ENCODE data around the gene CNTRL. TPM values are rescaled to one million over a fixed set of nuclear protein-coding genes. Genes with fewer than 3 reads are reported as not detected.
"Not testable (repeated sequence)": the region's sequence is repeated elsewhere in the genome, so short reads cannot be mapped to it uniquely, and the experiment has no call there.

CNTRL gene
- total RNA-seq (2022) = 11.6 and 18.9 TPM in 2 replicates
- percentile 65 among the genes with signal in this experiment for Bru-seq, nascent RNA
- BruChase-seq, experiment 1, labeled RNA remaining after a 6-hour chase = percentile 50 among the genes with signal in this experiment
- BruChase-seq, experiment 2, labeled RNA remaining after a 2-hour chase = percentile 59 among the genes with signal in this experiment
- long read RNA-seq, full-length matches to known transcripts = 1 of 14 reads
- long read RNA-seq, partial matches to known transcripts = 3 of 14 reads
- long read RNA-seq, other reads (novel, unspliced or antisense) = 10 of 14 reads

DNA sequence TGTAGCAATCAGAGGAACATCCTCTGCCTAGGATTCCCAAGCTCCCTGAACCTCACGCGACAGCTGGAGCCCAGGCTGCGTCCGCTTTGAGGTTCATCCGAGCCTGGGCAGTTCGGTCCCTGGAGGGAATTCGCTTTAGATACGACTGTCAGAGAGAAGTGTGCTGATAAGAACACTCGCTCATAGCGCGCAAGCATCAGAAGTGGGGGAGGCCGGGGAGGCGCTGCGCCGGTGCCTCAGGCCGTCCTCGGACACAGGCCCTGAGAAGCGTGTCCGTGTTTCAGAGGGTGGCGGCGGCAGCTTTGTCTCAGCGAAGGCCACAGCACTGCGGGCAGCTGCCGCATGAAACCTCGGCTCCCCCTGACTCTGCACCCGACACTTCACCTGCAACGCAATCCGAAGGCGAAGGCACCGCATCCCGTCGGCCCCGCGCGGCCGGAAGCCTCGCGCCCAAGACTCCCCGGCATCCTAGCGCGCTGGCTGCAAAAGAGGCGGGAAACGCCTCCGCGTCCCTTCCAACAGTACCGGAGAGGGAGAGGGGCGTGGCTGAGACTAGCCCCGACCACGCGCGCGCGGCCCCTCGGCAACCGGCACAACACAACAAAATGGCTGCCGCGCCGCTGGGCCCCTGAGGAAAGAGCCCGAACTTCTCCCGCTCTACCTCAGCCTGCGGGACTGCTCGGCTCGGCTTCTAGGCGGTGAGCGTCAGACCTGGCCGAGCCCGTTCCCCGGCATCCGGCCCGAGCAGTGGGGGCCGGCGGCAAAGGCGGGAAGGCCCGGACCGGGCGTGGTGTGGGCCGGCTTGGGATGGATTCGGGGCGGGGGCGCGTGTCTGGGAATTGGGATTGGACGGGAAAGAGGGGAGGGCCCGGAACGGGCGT is at the start of gene CNTRL:
Gene CNTRL, plus strand, starts transcription at position 586 of the 881 bp plus-strand sequence. CDS start 13,372 bp downstream, outside the sequence.
- ChIA-PET POLR2A (interaction anchor here (0.5 to 3.7 kb wide), 10 partner anchors 8 to 296 kb away, joined by 3 to 26 read pairs (median 3); partner anchors contain the start of gene RAB14), CTCF (interaction anchor here (0.6 to 1.7 kb wide), 4 partner anchors 15 to 89 kb away, joined by 3 to 10 read pairs (median 4); no protein-coding TSS in a partner anchor)
- no peaks in the 10 kb centered on the region for H3K27me3 Mint-ChIP-seq (ENCODE audit: insufficient read depth, unreplicated experiment)
- intact Hi-C loops (cut with micrococcal nuclease) = loop anchor here (2.0 to 5.0 kb wide), 2 partner anchors 46 to 128 kb away; partner anchors contain the start of gene RAB14
- H3K36me3 Mint-ChIP-seq (ENCODE audit: insufficient read depth, unreplicated experiment) = no peaks in the 10 kb centered on the region
- no peaks in the 10 kb centered on the region for H3K9me3 Mint-ChIP-seq (ENCODE audit: unreplicated experiment)
- TF ChIP-seq CTCF (IDR thresholded peaks at IDR 0.05; ENCODE audit: unreplicated experiment) = no peak
- DNase-seq (ENCODE audit: unreplicated experiment) = peak; percentile 92
- BruUV-seq (replicated peaks) = TSS peak; percentile 68
- H3K4me3 Mint-ChIP-seq (ENCODE audit: unreplicated experiment) = peak within 1 kb of the TSS; percentile 92
- H3K4me1 Mint-ChIP-seq (ENCODE audit: insufficient read depth, unreplicated experiment) = peaks cover 22% of the 10 kb centered on the region
- H3K27ac Mint-ChIP-seq (ENCODE audit: low read depth, unreplicated experiment) = peak within 1 kb of the TSS; percentile 91

- no TSS peak for BruUV-seq (replicated peaks)
- peaks cover 6% of the 10 kb centered on the region for H3K36me3 Mint-ChIP-seq (ENCODE audit: insufficient read depth, unreplicated experiment)
- no peak overlapping the region for H3K4me3 Mint-ChIP-seq (ENCODE audit: unreplicated experiment)
- H3K4me1 Mint-ChIP-seq (ENCODE audit: insufficient read depth, unreplicated experiment) = no peaks in the 10 kb centered on the region
- CTCF ChIA-PET = no interaction called here
- no peaks in the 10 kb centered on the region for H3K27me3 Mint-ChIP-seq (ENCODE audit: insufficient read depth, unreplicated experiment)
- POLR2A ChIA-PET = no interaction called here
- no peak overlapping the region for H3K27ac Mint-ChIP-seq (ENCODE audit: low read depth, unreplicated experiment)
- TF ChIP-seq CTCF (IDR thresholded peaks at IDR 0.05; ENCODE audit: unreplicated experiment) = no peak
- no peak for DNase-seq (ENCODE audit: unreplicated experiment)
- H3K9me3 Mint-ChIP-seq (ENCODE audit: unreplicated experiment) = no peaks in the 10 kb centered on the region
- intact Hi-C loops (cut with micrococcal nuclease) = no loop called here
Measured at GRCh38 chr9:121026260-121026691, 48.5 kb upstream of the CNTRL start.

GRCh38 chr9:121026768-121027167 is 48.0 kb upstream of the CNTRL start:
- H3K4me1 Mint-ChIP-seq (ENCODE audit: insufficient read depth, unreplicated experiment) = no peaks in the 10 kb centered on the region
- no peaks in the 10 kb centered on the region for H3K27me3 Mint-ChIP-seq (ENCODE audit: insufficient read depth, unreplicated experiment)
- no peak overlapping the region for H3K27ac Mint-ChIP-seq (ENCODE audit: low read depth, unreplicated experiment)
- no TSS peak for BruUV-seq (replicated peaks)
- intact Hi-C loops (cut with micrococcal nuclease) = no loop called here
- POLR2A ChIA-PET = no interaction called here
- DNase-seq (ENCODE audit: unreplicated experiment) = no peak
- H3K9me3 Mint-ChIP-seq (ENCODE audit: unreplicated experiment) = no peaks in the 10 kb centered on the region
- H3K4me3 Mint-ChIP-seq (ENCODE audit: unreplicated experiment) = no peak overlapping the region
- TF ChIP-seq CTCF (IDR thresholded peaks at IDR 0.05; ENCODE audit: unreplicated experiment) = no peak
- CTCF ChIA-PET = no interaction called here
- H3K36me3 Mint-ChIP-seq (ENCODE audit: insufficient read depth, unreplicated experiment) = peaks cover 6% of the 10 kb centered on the region

- DNase-seq (ENCODE audit: unreplicated experiment); H3K27ac Mint-ChIP-seq (ENCODE audit: low read depth, unreplicated experiment); H3K4me1 Mint-ChIP-seq (ENCODE audit: insufficient read depth, unreplicated experiment); H3K36me3 Mint-ChIP-seq (ENCODE audit: insufficient read depth, unreplicated experiment); H3K27me3 Mint-ChIP-seq (ENCODE audit: insufficient read depth, unreplicated experiment); intact Hi-C loops (cut with micrococcal nuclease); H3K4me3 Mint-ChIP-seq (ENCODE audit: unreplicated experiment); POLR2A ChIA-PET; H3K9me3 Mint-ChIP-seq (ENCODE audit: unreplicated experiment); BruUV-seq (replicated peaks): not testable (repeated sequence)
- CTCF ChIA-PET = interaction anchor here (1.1 kb wide), 1 partner anchor 32 kb away, joined by 4 read pairs; no protein-coding TSS in a partner anchor
Measured at GRCh38 chr9:121028285-121028684, 46.5 kb upstream of the CNTRL start.
